Measurements from ENCODE around the gene KBTBD6. TPM values are rescaled to one million over a fixed set of nuclear protein-coding genes. Genes with fewer than 3 reads are reported as not detected.

Gene KBTBD6
- total and polyA plus RNA-seq, 11 donors, result 3.3 to 11.9 (median 6.7) TPM

DNA sequence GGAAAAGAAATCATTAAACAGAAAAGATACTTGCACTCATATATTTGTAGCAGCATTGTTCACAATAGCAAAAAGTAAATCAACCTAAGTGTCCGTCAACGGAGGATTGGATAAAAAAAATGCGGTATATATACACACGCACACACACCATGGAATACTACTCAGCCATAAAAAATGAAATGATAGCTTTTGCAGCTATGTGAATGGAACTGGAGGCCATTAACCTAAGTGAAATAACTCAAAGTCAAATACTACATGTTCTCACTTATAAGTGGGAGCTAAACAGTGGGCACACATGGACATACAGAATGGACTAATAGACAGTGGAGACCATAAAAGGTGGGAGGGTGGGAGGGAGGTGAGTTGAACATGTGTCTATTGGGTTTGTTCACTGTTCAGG lies 52.9 kb downstream of the KBTBD6 start:
- Histone ChIP-seq H3K4me3 (no peak overlapping the region), H3K36me3 (peaks cover 0 to 100% (median 91%) of the 10 kb centered on the region in 9 donors), H3K9me3 (no peaks in the 10 kb centered on the region), H3K4me1 (no peaks in the 10 kb centered on the region), H3K27me3 (no peaks in the 10 kb centered on the region), H3K27ac (no peak overlapping the region)
- no peak for ATAC-seq
- 97 to 99% (median 98%) methylated on average over 4 of the region's 4 CpGs for WGBS, 4 donors
- DNase-seq, result no peak
- intact Hi-C loops (cut with DNase I), result loop anchor here in 2 of 10 donors (2.0 to 5.0 kb wide), 2 partner anchors 48 to 137 kb away; no protein-coding TSS in a partner anchor
- TF ChIP-seq POLR2A (IDR thresholded peaks at IDR 0.05), result no peak
- TF ChIP-seq, protein P1, sequence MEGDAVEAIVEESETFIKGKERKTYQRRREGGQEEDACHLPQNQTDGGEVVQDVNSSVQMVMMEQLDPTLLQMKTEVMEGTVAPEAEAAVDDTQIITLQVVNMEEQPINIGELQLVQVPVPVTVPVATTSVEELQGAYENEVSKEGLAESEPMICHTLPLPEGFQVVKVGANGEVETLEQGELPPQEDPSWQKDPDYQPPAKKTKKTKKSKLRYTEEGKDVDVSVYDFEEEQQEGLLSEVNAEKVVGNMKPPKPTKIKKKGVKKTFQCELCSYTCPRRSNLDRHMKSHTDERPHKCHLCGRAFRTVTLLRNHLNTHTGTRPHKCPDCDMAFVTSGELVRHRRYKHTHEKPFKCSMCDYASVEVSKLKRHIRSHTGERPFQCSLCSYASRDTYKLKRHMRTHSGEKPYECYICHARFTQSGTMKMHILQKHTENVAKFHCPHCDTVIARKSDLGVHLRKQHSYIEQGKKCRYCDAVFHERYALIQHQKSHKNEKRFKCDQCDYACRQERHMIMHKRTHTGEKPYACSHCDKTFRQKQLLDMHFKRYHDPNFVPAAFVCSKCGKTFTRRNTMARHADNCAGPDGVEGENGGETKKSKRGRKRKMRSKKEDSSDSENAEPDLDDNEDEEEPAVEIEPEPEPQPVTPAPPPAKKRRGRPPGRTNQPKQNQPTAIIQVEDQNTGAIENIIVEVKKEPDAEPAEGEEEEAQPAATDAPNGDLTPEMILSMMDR (IDR thresholded peaks at IDR 0.05), result no peak

MicroRNAs encoded within 50 kb of the gene (microRNA counts, 767-probe panel; counts per million panel counts)
- 1,693 to 2,210 counts per million in 2 donors for microRNA hsa-miR-3168

Small RNA genes lying within 50 kb of the gene (microRNA-seq; reads per million reads assigned to microRNA genes)
- gene MIR3168, result 0 reads per million in 4 donors

Other genes with a start within 250 kb of the KBTBD6 start
- gene ELF1, start 113.5 kb downstream of the KBTBD6 start, total RNA-seq, result 10 to 100 TPM; 28.6 to 75.4 (median 35.3) TPM
- gene ELF1, start 113.5 kb downstream of the KBTBD6 start, polyA plus RNA-seq, result 10 to 100 TPM in 1 of 2 donors, 1 to 10 TPM in 1; 7.7 to 19.4 TPM
- gene WBP4, start 71.3 kb downstream of the KBTBD6 start, total RNA-seq, result 10 to 100 TPM; 12.4 to 24.6 (median 20.6) TPM
- 10 to 100 TPM; 19.5 to 29.9 TPM for gene WBP4, start 71.3 kb downstream of the KBTBD6 start, polyA plus RNA-seq
- 1 to 10 TPM; 4.2 to 9.1 (median 6.0) TPM for gene KBTBD7, start 61.8 kb upstream of the KBTBD6 start, total RNA-seq
- gene KBTBD7, start 61.8 kb upstream of the KBTBD6 start, polyA plus RNA-seq, result 1 to 10 TPM; 2.2 to 2.6 TPM
- 10 to 100 TPM in 6 of 9 donors, 1 to 10 TPM in 3; 8.3 to 12.0 (median 10.7) TPM for gene MTRF1, start 130.8 kb upstream of the KBTBD6 start, total RNA-seq
- 1 to 10 TPM; 8.8 to 9.2 TPM for gene MTRF1, start 130.8 kb upstream of the KBTBD6 start, polyA plus RNA-seq
- gene NAA16, start 178.5 kb upstream of the KBTBD6 start, total RNA-seq, result 10 to 100 TPM in 1 of 9 donors, 1 to 10 TPM in 8; 4.2 to 10.7 (median 7.7) TPM
- 1 to 10 TPM; 3.6 to 6.2 TPM for gene NAA16, start 178.5 kb upstream of the KBTBD6 start, polyA plus RNA-seq